ENCODE data around the gene NDUFB10.

The NDUFB10 gene

DNA sequence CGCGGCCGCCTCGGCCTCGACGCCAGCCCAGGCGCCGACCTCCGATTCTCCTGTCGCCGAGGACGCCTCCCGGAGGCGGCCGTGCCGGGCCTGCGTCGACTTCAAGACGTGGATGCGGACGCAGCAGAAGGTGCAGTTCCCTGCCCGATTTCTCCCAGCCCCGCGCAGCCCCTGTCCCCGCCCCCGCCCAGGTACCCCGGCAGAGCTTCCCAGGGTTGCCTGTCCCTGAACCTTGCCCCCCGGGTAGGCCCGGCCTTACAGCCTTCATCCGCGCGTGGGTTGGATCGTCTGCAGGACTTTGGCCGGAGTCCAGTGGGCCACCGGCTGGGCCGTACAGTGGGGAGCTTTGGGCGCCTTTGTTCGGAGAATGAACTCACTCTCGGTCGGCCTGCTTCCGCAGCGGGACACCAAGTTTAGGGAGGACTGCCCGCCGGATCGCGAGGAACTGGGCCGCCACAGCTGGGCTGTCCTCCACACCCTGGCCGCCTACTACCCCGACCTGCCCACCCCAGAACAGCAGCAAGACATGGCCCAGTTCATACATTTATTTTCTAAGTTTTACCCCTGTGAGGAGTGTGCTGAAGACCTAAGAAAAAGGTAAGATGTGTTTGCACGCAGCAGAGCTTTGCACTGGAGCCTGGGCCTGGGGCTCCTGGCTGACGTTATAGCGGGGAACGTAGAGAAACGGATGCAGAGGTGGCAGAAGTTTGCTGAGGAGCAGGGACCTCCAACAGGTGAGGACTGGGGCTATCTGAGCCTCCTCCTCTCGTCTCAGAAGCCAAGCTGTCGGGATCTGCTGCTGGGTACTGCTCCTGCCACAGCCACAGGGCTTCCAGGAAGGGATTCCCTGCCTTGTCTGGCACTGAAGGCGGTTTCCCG lies 25.2 kb downstream of the NDUFB10 start:
- no peaks in the 10 kb centered on the region for H3K79me2 ChIP-seq (ENCODE audit: insufficient read depth, low read length)
- peak overlapping the region; percentile 66 for H3K4me3 ChIP-seq (ENCODE audit: low read depth, low read length, poor library complexity, severe bottlenecking)
- H3K27me3 ChIP-seq (ENCODE audit: insufficient read depth, low read length): peaks cover 6% of the 10 kb centered on the region; the same call in 1 of the 2 replicates
- H2AFZ ChIP-seq (ENCODE audit: low read length): no peak overlapping the region
- peaks cover 18% of the 10 kb centered on the region for H3K4me1 ChIP-seq (ENCODE audit: insufficient read depth, low read length, severe bottlenecking)
- H3K9me2 ChIP-seq (ENCODE audit: low read depth, low read length): no peaks in the 10 kb centered on the region
- H3K9ac ChIP-seq (ENCODE audit: low read length): peak overlapping the region; percentile 66
- no peaks in the 10 kb centered on the region; the same call in 1 of the 2 replicates for H3F3A ChIP-seq (ENCODE audit: insufficient read depth, low read length)
- H3K9me3 ChIP-seq (ENCODE audit: low read length): no peaks in the 10 kb centered on the region
- peaks cover 13% of the 10 kb centered on the region for H3K36me3 ChIP-seq (ENCODE audit: insufficient read depth, low read length)
- no peaks in the 10 kb centered on the region for H4K20me1 ChIP-seq (ENCODE audit: insufficient read depth, low read length)
- H3K4me2 ChIP-seq (ENCODE audit: low read length): peak overlapping the region; percentile 87
- TF ChIP-seq, protein P1, sequence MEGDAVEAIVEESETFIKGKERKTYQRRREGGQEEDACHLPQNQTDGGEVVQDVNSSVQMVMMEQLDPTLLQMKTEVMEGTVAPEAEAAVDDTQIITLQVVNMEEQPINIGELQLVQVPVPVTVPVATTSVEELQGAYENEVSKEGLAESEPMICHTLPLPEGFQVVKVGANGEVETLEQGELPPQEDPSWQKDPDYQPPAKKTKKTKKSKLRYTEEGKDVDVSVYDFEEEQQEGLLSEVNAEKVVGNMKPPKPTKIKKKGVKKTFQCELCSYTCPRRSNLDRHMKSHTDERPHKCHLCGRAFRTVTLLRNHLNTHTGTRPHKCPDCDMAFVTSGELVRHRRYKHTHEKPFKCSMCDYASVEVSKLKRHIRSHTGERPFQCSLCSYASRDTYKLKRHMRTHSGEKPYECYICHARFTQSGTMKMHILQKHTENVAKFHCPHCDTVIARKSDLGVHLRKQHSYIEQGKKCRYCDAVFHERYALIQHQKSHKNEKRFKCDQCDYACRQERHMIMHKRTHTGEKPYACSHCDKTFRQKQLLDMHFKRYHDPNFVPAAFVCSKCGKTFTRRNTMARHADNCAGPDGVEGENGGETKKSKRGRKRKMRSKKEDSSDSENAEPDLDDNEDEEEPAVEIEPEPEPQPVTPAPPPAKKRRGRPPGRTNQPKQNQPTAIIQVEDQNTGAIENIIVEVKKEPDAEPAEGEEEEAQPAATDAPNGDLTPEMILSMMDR (IDR thresholded peaks at IDR 0.05; ENCODE audit: low read length): no peak
- TF ChIP-seq EZH2 (IDR thresholded peaks at IDR 0.05; ENCODE audit: borderline replicate concordance, low read length): no peak
- H3K27ac ChIP-seq (ENCODE audit: low read depth, low read length, poor library complexity, severe bottlenecking): no peak overlapping the region

DNA sequence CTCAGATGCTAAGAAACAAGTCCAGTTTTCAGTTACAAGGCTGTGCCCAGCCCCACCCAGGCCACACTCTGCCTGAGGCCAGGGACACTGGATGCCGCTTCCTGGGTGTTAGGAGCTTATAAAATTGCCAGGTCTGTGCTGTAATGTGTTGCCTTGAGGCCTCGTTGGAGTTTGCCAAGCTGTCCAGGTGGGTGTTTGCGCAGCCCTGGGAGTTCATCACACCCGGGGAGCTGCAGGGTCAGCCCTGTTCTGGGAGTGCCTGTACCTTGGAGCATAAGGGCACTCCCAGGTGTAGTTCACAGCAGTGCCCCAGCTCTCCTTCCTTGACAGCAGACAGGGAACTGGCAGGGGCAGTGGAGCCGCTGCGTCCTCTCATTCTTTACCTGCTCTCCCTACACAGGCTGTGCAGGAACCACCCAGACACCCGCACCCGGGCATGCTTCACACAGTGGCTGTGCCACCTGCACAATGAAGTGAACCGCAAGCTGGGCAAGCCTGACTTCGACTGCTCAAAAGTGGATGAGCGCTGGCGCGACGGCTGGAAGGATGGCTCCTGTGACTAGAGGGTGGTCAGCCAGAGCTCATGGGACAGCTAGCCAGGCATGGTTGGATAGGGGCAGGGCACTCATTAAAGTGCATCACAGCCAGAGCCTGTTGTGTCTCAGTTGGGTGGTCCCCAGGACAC lies 26.3 kb downstream of the NDUFB10 start:
- Histone ChIP-seq H3K36me3 (ENCODE audit: insufficient read depth, low read length) (peaks cover 13% of the 10 kb centered on the region), H3K9me3 (ENCODE audit: low read length) (no peaks in the 10 kb centered on the region), H3K4me3 (ENCODE audit: low read depth, low read length, poor library complexity, severe bottlenecking) (peak overlapping the region; percentile 66), H4K20me1 (ENCODE audit: insufficient read depth, low read length) (no peaks in the 10 kb centered on the region), H3F3A (ENCODE audit: insufficient read depth, low read length) (no peaks in the 10 kb centered on the region; the same call in 1 of the 2 replicates), H3K27me3 (ENCODE audit: insufficient read depth, low read length) (peaks cover 6% of the 10 kb centered on the region; the same call in 1 of the 2 replicates), H3K79me2 (ENCODE audit: insufficient read depth, low read length) (no peaks in the 10 kb centered on the region), H3K9ac (ENCODE audit: low read length) (no peak overlapping the region), H3K27ac (ENCODE audit: low read depth, low read length, poor library complexity, severe bottlenecking) (no peak overlapping the region), H3K9me2 (ENCODE audit: low read depth, low read length) (no peaks in the 10 kb centered on the region), H3K4me1 (ENCODE audit: insufficient read depth, low read length, severe bottlenecking) (peaks cover 23% of the 10 kb centered on the region), H3K4me2 (ENCODE audit: low read length) (peak overlapping the region; percentile 87), H2AFZ (ENCODE audit: low read length) (no peak overlapping the region)
- no peak for TF ChIP-seq EZH2 (IDR thresholded peaks at IDR 0.05; ENCODE audit: borderline replicate concordance, low read length)
- TF ChIP-seq, protein P1 (IDR thresholded peaks at IDR 0.05; ENCODE audit: low read length): no peak

DNA sequence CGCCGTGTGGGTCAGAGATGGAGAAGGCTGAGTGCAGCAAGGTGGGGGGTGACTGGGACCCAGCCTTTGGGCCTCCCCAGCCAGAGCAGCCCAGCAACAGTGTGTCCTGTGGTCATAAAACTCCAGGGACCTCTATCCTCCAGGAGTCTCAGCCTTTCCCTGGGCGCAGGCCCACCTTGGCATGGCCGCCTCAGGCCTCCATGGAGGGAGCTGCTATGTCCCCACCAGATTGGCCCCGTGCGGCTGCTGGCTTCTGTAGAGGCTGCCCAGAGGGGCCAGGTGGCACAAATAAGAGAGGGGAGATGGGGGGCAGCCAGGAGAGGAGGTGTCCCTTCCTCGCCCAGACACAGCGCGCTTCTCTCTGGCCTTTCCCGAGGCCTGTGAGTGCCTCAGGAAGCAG lies 27.9 kb downstream of the NDUFB10 start:
- Histone ChIP-seq H3K9me2 (ENCODE audit: low read depth, low read length) (no peaks in the 10 kb centered on the region), H3K36me3 (ENCODE audit: insufficient read depth, low read length) (peaks cover 13% of the 10 kb centered on the region), H3K4me2 (ENCODE audit: low read length) (no peak overlapping the region), H3K79me2 (ENCODE audit: insufficient read depth, low read length) (no peaks in the 10 kb centered on the region), H3F3A (ENCODE audit: insufficient read depth, low read length) (no peaks in the 10 kb centered on the region; the same call in 1 of the 2 replicates), H3K4me3 (ENCODE audit: low read depth, low read length, poor library complexity, severe bottlenecking) (no peak overlapping the region), H3K4me1 (ENCODE audit: insufficient read depth, low read length, severe bottlenecking) (peaks cover 36% of the 10 kb centered on the region), H3K27ac (ENCODE audit: low read depth, low read length, poor library complexity, severe bottlenecking) (no peak overlapping the region), H2AFZ (ENCODE audit: low read length) (no peak overlapping the region), H3K9me3 (ENCODE audit: low read length) (no peaks in the 10 kb centered on the region), H3K27me3 (ENCODE audit: insufficient read depth, low read length) (peaks cover 6% of the 10 kb centered on the region; the same call in 1 of the 2 replicates), H4K20me1 (ENCODE audit: insufficient read depth, low read length) (no peaks in the 10 kb centered on the region), H3K9ac (ENCODE audit: low read length) (no peak overlapping the region)
- no peak for TF ChIP-seq EZH2 (IDR thresholded peaks at IDR 0.05; ENCODE audit: borderline replicate concordance, low read length)
- TF ChIP-seq, protein P1 (IDR thresholded peaks at IDR 0.05; ENCODE audit: low read length): no peak
